Neuronal stem cell (in vitro differentiated cells): ENCODE data around the gene TMIGD3.

Source experiments
- DNase-seq: peaks from one replicate; pipeline ENCODE4 v3.0.0-alpha.2; 2013; ENCODE audit warnings: low spot score
- H2AFZ ChIP-seq: one replicate; pipeline ENCODE4 v1.6.1; 2013; ENCODE audit warnings: mild to moderate bottlenecking, low read length, inconsistent platforms
- H2AK5ac ChIP-seq: 2 replicates; pipeline ENCODE4 v1.6.1; 2013; ENCODE audit warnings: low read depth, mild to moderate bottlenecking, inconsistent platforms, low read length, moderate library complexity, mixed read lengths
- H2BK120ac ChIP-seq: 2 replicates; pipeline ENCODE4 v1.6.1; 2013; ENCODE audit warnings: low read depth, mild to moderate bottlenecking, inconsistent platforms, low read length, moderate library complexity, mixed read lengths
- H2BK12ac ChIP-seq: one replicate; pipeline ENCODE4 v1.6.1; 2013; ENCODE audit warnings: low read length, inconsistent platforms
- H2BK15ac ChIP-seq: 2 replicates; pipeline ENCODE4 v1.6.1; 2013; ENCODE audit warnings: mild to moderate bottlenecking, low read length, inconsistent platforms, mixed read lengths
- H2BK5ac ChIP-seq: one replicate; pipeline ENCODE4 v1.6.1; 2013; ENCODE audit warnings: inconsistent platforms, mild to moderate bottlenecking, low read length, moderate library complexity
- H3K14ac ChIP-seq: one replicate; pipeline ENCODE4 v1.6.1; 2013; ENCODE audit warnings: low read length, inconsistent platforms
- H3K18ac ChIP-seq: 2 replicates; pipeline ENCODE4 v1.6.1; 2013; ENCODE audit warnings: low read length, inconsistent platforms
- H3K23ac ChIP-seq: 2 replicates; pipeline ENCODE4 v1.6.1; 2013; ENCODE audit warnings: low read depth, mild to moderate bottlenecking, mixed read lengths, low read length, inconsistent platforms; ENCODE audit not compliant: poor library complexity
- H3K27ac ChIP-seq: replicated peaks from 3 replicates; pipeline ENCODE4 v1.5.1; 2013; ENCODE audit warnings: low read length, inconsistent platforms
- H3K27me3 ChIP-seq, 3 experiments: 2 replicates each; pipeline ENCODE4 v1.6.1; 2013; ENCODE audit warnings: low read length in 3 of 3, mild to moderate bottlenecking in 2 of 3, inconsistent platforms in 1 of 3, low read depth in 1 of 3, mixed read lengths in 1 of 3, moderate library complexity in 1 of 3; ENCODE audit not compliant: control insufficient read depth in 3 of 3, insufficient read depth in 3 of 3
- H3K36me3 ChIP-seq, 2 donors: replicated peaks in 1 of 2; 2 replicates each; pipeline ENCODE4 v1.6.1; 2013; ENCODE audit warnings: low read length in 2 of 2; ENCODE audit not compliant: control insufficient read depth in 2 of 2, insufficient read depth in 2 of 2
- H3K4ac ChIP-seq: 2 replicates; pipeline ENCODE4 v1.6.1; 2013; ENCODE audit warnings: inconsistent platforms, mild to moderate bottlenecking, low read length, moderate library complexity
- H3K4me1 ChIP-seq, 2 donors: 1 replicate in 1 of 2; 2 replicates in 1 of 2; pipeline ENCODE4 v1.6.1; 2013; ENCODE audit warnings: low read length in 2 of 2, low read depth in 1 of 2; ENCODE audit not compliant: control insufficient read depth in 2 of 2, insufficient read depth in 1 of 2
- H3K4me2 ChIP-seq: one replicate; pipeline ENCODE4 v1.6.1; 2013; ENCODE audit warnings: mild to moderate bottlenecking, low read length, inconsistent platforms; ENCODE audit not compliant: insufficient read depth, poor library complexity, severe bottlenecking
- H3K4me3 ChIP-seq, 2 donors: 2 replicates each; pipeline ENCODE4 v1.5.1; 2013; ENCODE audit warnings: low read length in 2 of 2, mild to moderate bottlenecking in 2 of 2, inconsistent platforms in 1 of 2, moderate library complexity in 1 of 2
- H3K79me1 ChIP-seq: one replicate; pipeline ENCODE4 v1.6.1; 2013; ENCODE audit warnings: low read depth, mild to moderate bottlenecking, inconsistent platforms, low read length, moderate library complexity
- H3K9ac ChIP-seq: one replicate; pipeline ENCODE4 v1.6.1; 2013; ENCODE audit warnings: mild to moderate bottlenecking, low read depth, low read length, inconsistent platforms; ENCODE audit not compliant: poor library complexity
- H3K9me3 ChIP-seq, 2 donors: replicated peaks in 1 of 2; 2 replicates each; pipeline versions ENCODE3 to v1.6.1; 2013; ENCODE audit warnings: low read length in 2 of 2, mild to moderate bottlenecking in 2 of 2, inconsistent platforms in 1 of 2, low read depth in 1 of 2, mixed read lengths in 1 of 2, moderate library complexity in 1 of 2; ENCODE audit not compliant: control insufficient read depth in 2 of 2, insufficient read depth in 1 of 2
- H4K8ac ChIP-seq: one replicate; pipeline ENCODE4 v1.6.1; 2013; ENCODE audit warnings: low read depth, mild to moderate bottlenecking, inconsistent platforms, low read length, moderate library complexity
- H4K91ac ChIP-seq: one replicate; pipeline ENCODE4 v1.6.1; 2013; ENCODE audit warnings: low read length, low read depth, mild to moderate bottlenecking, inconsistent platforms; ENCODE audit not compliant: poor library complexity
- WGBS, 2 donors: extraction: QIAGEN DNeasy Blood & Tissue Kit; methylation state at CpG; one replicate each; pipeline ENCODE4 v1.1.7; 2013; ENCODE audit warnings: missing lambda C conversion rate in 2 of 2, mixed read lengths in 1 of 2; ENCODE audit not compliant: insufficient read length in 2 of 2, insufficient replicate concordance in 1 of 2; ENCODE audit errors: extremely low coverage in 2 of 2; 5-methylcytosine and 5-hydroxymethylcytosine counted together

Gene TMIGD3

GRCh38 chr1:111468717-111469100, 34.7 kb downstream of the TMIGD3 start:
- DNase-seq = no peak
- no peak overlapping the region for H2BK5ac ChIP-seq
- no peak overlapping the region for H2BK120ac ChIP-seq
- no peak overlapping the region for H3K9ac ChIP-seq
- no peak overlapping the region for H4K91ac ChIP-seq
- no peak overlapping the region for H2AFZ ChIP-seq
- no peak overlapping the region for H2BK12ac ChIP-seq
- no peak overlapping the region for H3K4me3 ChIP-seq
- no peak overlapping the region for H3K27ac ChIP-seq
- H4K8ac ChIP-seq = no peak overlapping the region
- no peak overlapping the region for H3K23ac ChIP-seq
- no peaks in the 10 kb centered on the region for H3K9me3 ChIP-seq
- no peak overlapping the region for H3K18ac ChIP-seq
- H3K14ac ChIP-seq = no peak overlapping the region
- no peak overlapping the region for H2BK15ac ChIP-seq
- H3K27me3 ChIP-seq = no peaks in the 10 kb centered on the region
- H3K4ac ChIP-seq = no peak overlapping the region
- H2AK5ac ChIP-seq = no peak overlapping the region
- peaks cover 1 to 19% of the 10 kb centered on the region in 2 donors for H3K36me3 ChIP-seq
- no peaks in the 10 kb centered on the region for H3K79me1 ChIP-seq
- no peaks in the 10 kb centered on the region for H3K4me1 ChIP-seq
- H3K4me2 ChIP-seq = no peak overlapping the region

- Histone ChIP-seq H3K27ac (no peak overlapping the region), H2BK12ac (no peak overlapping the region), H3K9ac (no peak overlapping the region), H2BK5ac (no peak overlapping the region), H3K36me3 (peaks cover 1 to 19% of the 10 kb centered on the region in 2 donors), H3K14ac (no peak overlapping the region), H4K8ac (no peak overlapping the region), H3K79me1 (no peaks in the 10 kb centered on the region), H2BK15ac (no peak overlapping the region), H3K18ac (no peak overlapping the region), H3K27me3 (no peaks in the 10 kb centered on the region), H2AFZ (no peak overlapping the region), H3K9me3 (no peaks in the 10 kb centered on the region), H3K23ac (no peak overlapping the region), H2BK120ac (no peak overlapping the region), H3K4ac (no peak overlapping the region), H2AK5ac (no peak overlapping the region), H4K91ac (no peak overlapping the region), H3K4me1 (no peaks in the 10 kb centered on the region), H3K4me3 (no peak overlapping the region), H3K4me2 (no peak overlapping the region)
- DNase-seq = no peak
- WGBS, 2 donors = no CpG with 5 or more reads among the region's 2 CpGs
Measured at GRCh38 chr1:111467865-111468716, 35.3 kb downstream of the TMIGD3 start.

DNA sequence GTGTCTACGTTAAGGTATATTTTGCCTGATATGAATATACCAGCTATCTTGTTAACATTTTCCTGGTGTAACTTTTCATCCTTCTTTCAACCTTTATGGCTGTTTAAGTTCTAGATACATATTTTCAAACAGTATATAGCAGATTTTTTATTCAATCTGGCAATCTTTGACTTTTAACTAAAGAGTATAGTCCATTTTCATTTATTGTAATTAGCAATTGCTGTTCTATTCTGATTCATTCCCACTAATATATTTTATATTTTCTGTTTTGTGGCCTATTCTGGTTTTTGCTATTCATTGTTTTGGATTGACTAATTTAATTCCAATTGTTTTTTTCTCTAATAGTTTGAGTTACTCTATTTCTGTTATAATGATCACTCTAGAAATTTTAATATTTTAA, 37.0 kb downstream of the TMIGD3 start:
- Histone ChIP-seq H3K79me1 (no peaks in the 10 kb centered on the region), H3K27me3 (no peaks in the 10 kb centered on the region), H3K23ac (no peak overlapping the region), H4K8ac (no peak overlapping the region), H2BK120ac (no peak overlapping the region), H3K4me2 (no peak overlapping the region), H3K14ac (no peak overlapping the region), H3K36me3 (peaks cover 3 to 30% of the 10 kb centered on the region in 2 donors), H3K9ac (no peak overlapping the region), H2BK5ac (no peak overlapping the region), H3K4me1 (no peaks in the 10 kb centered on the region), H3K18ac (no peak overlapping the region), H2AK5ac (no peak overlapping the region), H2AFZ (no peak overlapping the region), H3K4ac (no peak overlapping the region), H3K27ac (no peak overlapping the region), H2BK15ac (no peak overlapping the region), H2BK12ac (no peak overlapping the region), H4K91ac (no peak overlapping the region), H3K4me3 (no peak overlapping the region), H3K9me3 (no peaks in the 10 kb centered on the region)
- DNase-seq = no peak
- no CpG with 5 or more reads among the region's 1 CpG for WGBS, 2 donors

GRCh38 chr1:111465754-111466153, 37.7 kb downstream of the TMIGD3 start:
- peaks cover 3 to 37% of the 10 kb centered on the region in 2 donors for H3K36me3 ChIP-seq
- no CpG with 5 or more reads among the region's 2 CpGs for WGBS, 2 donors
- H3K27ac ChIP-seq = no peak overlapping the region
- no peak overlapping the region for H3K9ac ChIP-seq
- no peak overlapping the region for H2BK5ac ChIP-seq
- H3K9me3 ChIP-seq = no peaks in the 10 kb centered on the region
- H3K4me2 ChIP-seq = no peak overlapping the region
- H3K4ac ChIP-seq = no peak overlapping the region
- no peaks in the 10 kb centered on the region for H3K4me1 ChIP-seq
- H2AFZ ChIP-seq = no peak overlapping the region
- no peak overlapping the region for H3K4me3 ChIP-seq
- H2AK5ac ChIP-seq = no peak overlapping the region
- H3K23ac ChIP-seq = no peak overlapping the region
- H3K79me1 ChIP-seq = no peaks in the 10 kb centered on the region
- no peak for DNase-seq
- no peak overlapping the region for H2BK15ac ChIP-seq
- no peaks in the 10 kb centered on the region for H3K27me3 ChIP-seq
- H4K8ac ChIP-seq = no peak overlapping the region
- H2BK12ac ChIP-seq = no peak overlapping the region
- no peak overlapping the region for H3K18ac ChIP-seq
- no peak overlapping the region for H4K91ac ChIP-seq
- H3K14ac ChIP-seq = no peak overlapping the region
- no peak overlapping the region for H2BK120ac ChIP-seq
